SK-N-SH (cell line): ENCODE data around the gene BNIP3. TPM values are rescaled to one million over a fixed set of nuclear protein-coding genes. Genes with fewer than 3 reads are reported as not detected.

Experiments used
- CTCF ChIA-PET: fragments of 300-600, 350-600 bp; formaldehyde crosslinking; extraction: SDS; loops from one replicate; lab custom pipeline; 2021; lab: Yijun Ruan, JAX
- POLR2A ChIA-PET: fragments of 350-600 bp; sonication (Branson Sonifier 250); formaldehyde crosslinking; extraction: SDS; loops from one replicate; lab custom pipeline; 2020; ENCODE audit warnings: antibody characterized with exemption, inconsistent platforms; lab: Yijun Ruan, JAX
- DNase-seq: peaks from one replicate; pipeline ENCODE4 v3.0.0; 2012
- H2AFZ ChIP-seq: fragments of 200-600 bp; sonication (generic); 2 replicates; pipeline ENCODE4 v1.8.1; 2016; ENCODE audit warnings: antibody characterized with exemption, mild to moderate bottlenecking, low read depth
- H3F3A ChIP-seq: fragments of 200-600 bp; sonication (generic); replicated peaks from 2 replicates; pipeline ENCODE3; 2016; ENCODE audit warnings: antibody characterized with exemption, mild to moderate bottlenecking; ENCODE audit not compliant: insufficient read depth
- H3K27ac ChIP-seq, 2 experiments: fragments of 200-500 bp in 1 of 2; fragments of 200-600 bp in 1 of 2; sonication (Bioruptor generic) in 1 of 2; sonication (generic), shearing (Covaris generic) in 1 of 2; 2 replicates each; pipeline versions ENCODE4 v1.5.1 to v1.6.1; 2014 to 2016; ENCODE audit warnings: low read depth in 2 of 2, inconsistent platforms in 1 of 2, low read length in 1 of 2, mild to moderate bottlenecking in 1 of 2, mixed read lengths in 1 of 2
- H3K27me3 ChIP-seq: fragments of 200-600 bp; sonication (generic), shearing (Covaris generic); 2 replicates; pipeline ENCODE4 v1.6.1; 2016; ENCODE audit warnings: mixed run types; ENCODE audit not compliant: insufficient read depth
- H3K36me3 ChIP-seq, 2 experiments: fragments of 200-500 bp in 1 of 2; fragments of 200-600 bp in 1 of 2; sonication (Bioruptor generic) in 1 of 2; sonication (generic) in 1 of 2; replicated peaks in 1 of 2; 2 replicates each; pipeline versions ENCODE3 to v1.5.1; 2014 to 2016; ENCODE audit warnings: low read length in 1 of 2, mild to moderate bottlenecking in 1 of 2; ENCODE audit not compliant: insufficient read depth in 2 of 2, control insufficient read depth in 1 of 2
- H3K4me1 ChIP-seq, 2 experiments: fragments of 200-500 bp in 1 of 2; fragments of 200-600 bp in 1 of 2; sonication (Bioruptor generic) in 1 of 2; sonication (generic), shearing (Covaris generic) in 1 of 2; 2 replicates each; pipeline versions ENCODE4 v1.5.1 to v1.6.1; 2014 to 2016; ENCODE audit warnings: low read depth in 1 of 2, low read length in 1 of 2, mixed run types in 1 of 2; ENCODE audit not compliant: insufficient read depth in 2 of 2, control insufficient read depth in 1 of 2
- H3K4me2 ChIP-seq: fragments of 200-600 bp; sonication (generic), shearing (Covaris generic); 2 replicates; pipeline ENCODE4 v1.6.1; 2017; ENCODE audit warnings: mixed run types
- H3K4me3 ChIP-seq, 2 experiments: fragments of 200-500 bp in 1 of 2; fragments of 200-600 bp in 1 of 2; sonication (Bioruptor generic) in 1 of 2; sonication (generic), shearing (Covaris generic) in 1 of 2; 2 replicates each; pipeline versions ENCODE4 v1.5.1 to v1.8.1; 2014 to 2016; ENCODE audit warnings: low read depth in 2 of 2, inconsistent platforms in 1 of 2, low read length in 1 of 2, mild to moderate bottlenecking in 1 of 2, mixed read lengths in 1 of 2, moderate library complexity in 1 of 2
- H3K79me2 ChIP-seq: fragments of 200-600 bp; sonication (generic); 2 replicates; pipeline ENCODE4 v1.8.1; 2017; ENCODE audit warnings: mild to moderate bottlenecking; ENCODE audit not compliant: insufficient read depth
- H3K9ac ChIP-seq: fragments of 200-600 bp; sonication (generic); 2 replicates; pipeline ENCODE4 v1.6.1; 2017; ENCODE audit warnings: mixed run types
- H3K9me2 ChIP-seq: fragments of 200-600 bp; sonication (generic); 2 replicates; pipeline ENCODE4 v1.6.1; 2017; ENCODE audit warnings: mixed run types
- H3K9me3 ChIP-seq: fragments of 200-600 bp; sonication (generic); 2 replicates; pipeline ENCODE4 v1.6.1; 2017; ENCODE audit warnings: mixed run types, mild to moderate bottlenecking, moderate library complexity
- H4K20me1 ChIP-seq: fragments of 200-600 bp; sonication (generic); 2 replicates; pipeline ENCODE4 v1.6.1; 2017; ENCODE audit warnings: mild to moderate bottlenecking, mixed run types; ENCODE audit not compliant: insufficient read depth
- CHD2 ChIP-seq: fragments of 150-350 bp; IDR thresholded peaks from 2 replicates; pipeline ENCODE4 v1.6.1; 2018; ENCODE audit warnings: low read length; ENCODE audit not compliant: partially characterized antibody
- ELF1 ChIP-seq: IDR thresholded peaks from 2 replicates; pipeline ENCODE4 v1.4.0; 2012
- EP300 ChIP-seq, 2 experiments: IDR thresholded peaks; 2 replicates each; pipeline versions ENCODE4 v1.4.0 to v1.6.1; 2012; ENCODE audit warnings: borderline replicate concordance in 1 of 2, low read depth in 1 of 2, low read length in 1 of 2
- EZH2phosphoT487 ChIP-seq: fragments of 200-600 bp; sonication (generic); IDR thresholded peaks from 2 replicates; pipeline ENCODE4 v1.6.1; 2017; ENCODE audit warnings: low read depth, mixed run types, mild to moderate bottlenecking, antibody characterized with exemption, moderate library complexity, borderline replicate concordance
- FOSL2 ChIP-seq: IDR thresholded peaks from 2 replicates; pipeline ENCODE4 v1.4.0; 2012; ENCODE audit warnings: low read depth, mild to moderate bottlenecking, moderate library complexity, borderline replicate concordance
- FOXJ3 ChIP-seq: sonication (generic); formaldehyde crosslinking; IDR thresholded peaks from 2 replicates; pipeline ENCODE4 v1.5.1; 2020; ENCODE audit warnings: mild to moderate bottlenecking, missing genetic modification reagents
- JUND ChIP-seq: IDR thresholded peaks from 2 replicates; pipeline ENCODE4 v1.4.0; 2012
- MAX ChIP-seq: IDR thresholded peaks from 2 replicates; pipeline ENCODE4 v1.4.0; 2012; ENCODE audit warnings: low read depth
- MEF2A ChIP-seq: IDR thresholded peaks from 2 replicates; pipeline ENCODE4 v1.4.0; 2012; ENCODE audit warnings: low read depth, borderline replicate concordance
- MXI1 ChIP-seq: IDR thresholded peaks from 2 replicates; pipeline ENCODE4 v1.6.1; 2012; ENCODE audit warnings: mild to moderate bottlenecking, low read depth, low read length, improper control_type of control experiment
- NFIC ChIP-seq: IDR thresholded peaks from 2 replicates; pipeline ENCODE4 v1.4.0; 2012; ENCODE audit warnings: borderline replicate concordance
- PBX3 ChIP-seq: IDR thresholded peaks from 2 replicates; pipeline ENCODE4; 2012
- RCOR1 ChIP-seq: fragments of 150-350 bp; IDR thresholded peaks from 2 replicates; pipeline ENCODE4 v1.6.1; 2017; ENCODE audit warnings: antibody characterized with exemption, low read length
- RFX5 ChIP-seq: IDR thresholded peaks from 2 replicates; pipeline ENCODE4 v1.6.1; 2012; ENCODE audit warnings: mild to moderate bottlenecking, improper control_type of control experiment, low read length
- RXRA ChIP-seq: IDR thresholded peaks from 2 replicates; pipeline ENCODE4 v1.4.0; 2012; ENCODE audit warnings: low read depth, mild to moderate bottlenecking, borderline replicate concordance
- SMC3 ChIP-seq: IDR thresholded peaks from 2 replicates; pipeline ENCODE4 v1.6.1; 2012; ENCODE audit warnings: low read depth, low read length, improper control_type of control experiment
- TEAD4 ChIP-seq: IDR thresholded peaks from 2 replicates; pipeline ENCODE4 v1.4.0; 2012; ENCODE audit warnings: mild to moderate bottlenecking, borderline replicate concordance; ENCODE audit not compliant: insufficient read depth
- USF1 ChIP-seq: IDR thresholded peaks from 2 replicates; pipeline ENCODE4 v1.4.0; 2012; ENCODE audit warnings: low read depth, borderline replicate concordance
- ZBTB33 ChIP-seq: IDR thresholded peaks from 2 replicates; pipeline ENCODE4 v1.4.0; 2012; ENCODE audit warnings: low read depth, borderline replicate concordance
- WGBS: methylation state at CpG from one replicate; pipeline ENCODE4 v1.1.6; 2017; ENCODE audit warnings: low lambda C conversion rate; 5-methylcytosine and 5-hydroxymethylcytosine counted together
- polyA plus RNA-seq, 3 experiments: library from polyadenylated mRNA; depleted of rRNA; stranded (reverse); fragments of >200 nt; gene quantifications; 2 replicates each; pipeline ENCODE4 v1.2.3, GENCODE V29; 2012

BNIP3 gene
- polyA plus RNA-seq, 1 of the 3 experiments (the other 2 are of a cell fraction): 40.3 TPM

GRCh38 chr10:131949041-131949862, 32.5 kb downstream of the BNIP3 start:
- no peaks in the 10 kb centered on the region for H3K9me2 ChIP-seq
- no peaks in the 10 kb centered on the region for H4K20me1 ChIP-seq
- H3K4me3 ChIP-seq: no peak overlapping the region
- H3K4me2 ChIP-seq: no peak overlapping the region
- H3K9me3 ChIP-seq: no peaks in the 10 kb centered on the region
- H3K4me1 ChIP-seq: peaks cover 0 to 30% of the 10 kb centered on the region in 2 experiments; a peak in 3 of 4 replicates
- H3K36me3 ChIP-seq: peaks cover 27 to 44% of the 10 kb centered on the region in 2 experiments
- POLR2A ChIA-PET: interaction anchor here (0.6 kb wide), 1 partner anchor 182 kb away, joined by 4 read pairs; no protein-coding TSS in a partner anchor
- no peaks in the 10 kb centered on the region; the same call in 1 of the 2 replicates for H3K79me2 ChIP-seq
- no peak overlapping the region for H3K9ac ChIP-seq
- 94% methylated on average over 23 of the region's 23 CpGs for WGBS
- TF ChIP-seq ELF1: no peak
- no peak for TF ChIP-seq MAX
- no peak for TF ChIP-seq FOSL2
- TF ChIP-seq RXRA: no peak
- no peak for TF ChIP-seq JUND
- no peak for TF ChIP-seq ZBTB33
- no peak for TF ChIP-seq PBX3
- no peak for TF ChIP-seq MEF2A
- TF ChIP-seq TEAD4: no peak
- no peak for TF ChIP-seq RCOR1
- TF ChIP-seq SMC3: no peak
- TF ChIP-seq EZH2phosphoT487: no peak
- no peak for TF ChIP-seq RFX5
- CTCF ChIA-PET: interaction anchor here (0.8 to 2.0 kb wide), 3 partner anchors 12 to 184 kb away, joined by 3 to 7 read pairs (median 3); no protein-coding TSS in a partner anchor
- H3K27ac ChIP-seq: no peak overlapping the region
- no peak overlapping the region for H2AFZ ChIP-seq
- DNase-seq: no peak
- no peaks in the 10 kb centered on the region for H3K27me3 ChIP-seq
- H3F3A ChIP-seq: peaks cover 21% of the 10 kb centered on the region

GRCh38 chr10:131948501-131948900, 33.2 kb downstream of the BNIP3 start:
- no peak for DNase-seq
- no peaks in the 10 kb centered on the region for H3K9me3 ChIP-seq
- H3K27me3 ChIP-seq: no peaks in the 10 kb centered on the region
- H4K20me1 ChIP-seq: no peaks in the 10 kb centered on the region
- H3K4me1 ChIP-seq: peaks cover 0 to 30% of the 10 kb centered on the region in 2 experiments; a peak in 3 of 4 replicates
- peaks cover 21% of the 10 kb centered on the region for H3F3A ChIP-seq
- H3K4me2 ChIP-seq: no peak overlapping the region
- no peak overlapping the region for H2AFZ ChIP-seq
- peaks cover 27 to 47% of the 10 kb centered on the region in 2 experiments for H3K36me3 ChIP-seq
- POLR2A ChIA-PET: no interaction called here
- no peaks in the 10 kb centered on the region for H3K79me2 ChIP-seq
- H3K9me2 ChIP-seq: no peaks in the 10 kb centered on the region
- CTCF ChIA-PET: interaction anchor here (1.0 to 2.0 kb wide), 3 partner anchors 49 to 185 kb away, joined by 3 to 7 read pairs (median 3); no protein-coding TSS in a partner anchor
- H3K4me3 ChIP-seq: no peak overlapping the region
- peak overlapping the region; percentile 31 to 47; a peak in 1 of 4 replicates for H3K27ac ChIP-seq
- H3K9ac ChIP-seq: no peak overlapping the region
- TF ChIP-seq RCOR1: no peak
- TF ChIP-seq FOSL2: no peak
- no peak for TF ChIP-seq JUND
- TF ChIP-seq EP300 (IDR thresholded peaks at IDR 0.05; ENCODE audit: borderline replicate concordance in 1 of 2, low read depth in 1 of 2, low read length in 1 of 2): no peak
- no peak for TF ChIP-seq EZH2phosphoT487
- TF ChIP-seq ELF1: no peak
- no peak for TF ChIP-seq FOXJ3 (CRISPR knock-in tag)
- TF ChIP-seq ZBTB33: no peak
- TF ChIP-seq NFIC: no peak
- TF ChIP-seq USF1: no peak
- TF ChIP-seq CHD2: no peak
- no peak for TF ChIP-seq MXI1
- 100% methylated on average over 2 of the region's 6 CpGs for WGBS
